C4-2B (cell line): Measurements from ENCODE around the gene CTNNA3.

Experiments used
- H3K27ac ChIP-seq: fragments of 450-650 bp; 2 replicates; pipeline ENCODE4 v1.5.1; 2017
- CTCF ChIP-seq: fragments of 450-650 bp; conservative IDR thresholded peaks from 2 replicates; pipeline ENCODE4 v1.5.1; 2017; ENCODE audit warnings: mild to moderate bottlenecking
- ZFX ChIP-seq: fragments of 450-650 bp; IDR thresholded peaks from 2 replicates; pipeline ENCODE4 v1.6.1; 2017

The CTNNA3 gene

GRCh38 chr10:66564287-66564686 is 1131.7 kb downstream of the CTNNA3 start:
- no peak for TF ChIP-seq ZFX
- TF ChIP-seq CTCF = no peak
- H3K27ac ChIP-seq = no peak overlapping the region

DNA sequence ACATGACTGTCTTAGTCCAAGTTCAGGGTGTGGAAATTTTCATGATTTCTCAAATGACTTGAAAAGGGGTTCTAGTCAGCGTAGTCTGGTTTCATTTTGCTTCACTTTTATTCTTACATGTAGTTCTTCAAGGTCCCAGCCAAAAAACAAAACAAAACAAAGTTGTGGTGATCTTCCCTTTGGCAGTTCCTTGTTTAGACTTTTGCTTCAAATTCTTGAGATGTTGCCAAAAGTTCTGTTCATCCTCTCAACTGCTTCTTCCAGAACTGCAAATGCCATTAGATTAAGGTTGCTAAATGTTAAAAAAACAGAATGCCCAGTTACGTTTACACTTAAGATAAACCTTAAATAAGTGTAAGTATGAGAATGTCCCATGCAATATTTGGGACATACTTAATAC is 1140.9 kb downstream of the CTNNA3 start:
- TF ChIP-seq ZFX (no peak), CTCF (no peak)
- no peak overlapping the region for H3K27ac ChIP-seq

- no peak for TF ChIP-seq CTCF
- no peak for TF ChIP-seq ZFX
- H3K27ac ChIP-seq = no peak overlapping the region
These were observed 1143.7 kb downstream of the CTNNA3 start for GRCh38 chr10:66552331-66552730.

GRCh38 chr10:66550351-66550750 is 1145.6 kb downstream of the CTNNA3 start:
- H3K27ac ChIP-seq = no peak overlapping the region
- TF ChIP-seq ZFX = no peak
- TF ChIP-seq CTCF = no peak

DNA sequence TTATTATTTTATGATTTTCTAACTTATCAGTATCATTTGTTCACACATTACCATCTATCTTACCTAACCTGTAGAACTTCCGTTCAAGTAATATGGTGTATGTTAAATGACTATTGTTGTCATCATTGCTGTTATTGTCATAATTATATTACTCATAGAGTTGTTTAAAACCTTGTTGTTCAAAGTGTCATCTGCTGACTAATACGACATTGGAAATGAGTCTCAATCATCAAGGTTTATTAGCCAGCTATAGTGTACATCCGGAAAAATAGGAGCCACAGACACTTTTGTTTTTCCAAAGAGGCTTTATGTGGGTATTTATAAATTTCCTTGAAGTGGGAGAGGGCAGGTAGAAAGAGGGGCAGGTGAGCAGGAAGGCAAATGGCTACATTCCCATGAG is 1157.1 kb downstream of the CTNNA3 start:
- H3K27ac ChIP-seq = no peak overlapping the region
- TF ChIP-seq CTCF (no peak), ZFX (no peak)

DNA sequence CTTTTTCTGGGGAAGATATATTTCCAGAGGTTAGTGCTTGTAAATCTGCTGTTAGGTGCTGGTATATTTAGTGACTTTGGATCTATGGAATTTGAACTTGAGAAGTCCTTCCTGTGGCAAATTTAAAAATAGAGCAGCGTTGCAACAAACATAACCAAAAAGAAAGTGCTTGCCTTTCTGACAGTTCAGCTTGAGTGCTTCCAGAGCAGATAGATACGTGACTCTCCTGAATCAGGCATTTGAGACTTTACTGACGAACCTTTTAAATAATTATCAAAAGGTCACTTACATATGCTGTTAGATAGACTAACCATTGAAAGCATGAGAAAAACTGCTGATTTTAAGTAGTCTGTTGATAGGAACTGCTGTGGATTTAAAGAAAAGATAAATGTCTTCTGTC is 1157.6 kb downstream of the CTNNA3 start:
- TF ChIP-seq ZFX (no peak), CTCF (no peak)
- no peak overlapping the region for H3K27ac ChIP-seq

GRCh38 chr10:66537186-66537585 is 1158.8 kb downstream of the CTNNA3 start:
- TF ChIP-seq ZFX (no peak), CTCF (no peak)
- no peak overlapping the region for H3K27ac ChIP-seq
